GM12891 (cell line): ENCODE data around the gene CEP41. TPM values are rescaled to one million over a fixed set of nuclear protein-coding genes. Genes with fewer than 3 reads are reported as not detected.

Experiments used
- DNase-seq: peaks from one replicate; pipeline ENCODE4 v3.0.0; 2011; ENCODE audit warnings: low spot score; ENCODE audit not compliant: insufficient read length
- FAIRE-seq: peaks from 2 replicates; lab custom pipeline; 2011; peaks lifted over from hg19 to GRCh38; lab: Jason Lieb, UNC
- PAX5 ChIP-seq: IDR thresholded peaks from 2 replicates; pipeline ENCODE4 v1.6.1; 2011; ENCODE audit warnings: low read length, moderate library complexity, mild to moderate bottlenecking; ENCODE audit not compliant: insufficient read depth, severe bottlenecking
- POLR2A ChIP-seq: IDR thresholded peaks from 2 replicates; pipeline ENCODE4 v1.6.1; 2011; ENCODE audit warnings: low read depth, low read length, control low read depth
- POLR2AphosphoS5 ChIP-seq: IDR thresholded peaks from 2 replicates; pipeline ENCODE4 v1.6.1; 2011; ENCODE audit warnings: low read depth, low read length, control low read depth
- POU2F2 ChIP-seq: IDR thresholded peaks from 2 replicates; pipeline ENCODE4 v1.6.1; 2011; ENCODE audit warnings: low read depth, mild to moderate bottlenecking, control low read depth, low read length, moderate library complexity
- SPI1 ChIP-seq: IDR thresholded peaks from 2 replicates; pipeline ENCODE4 v1.6.1; 2011; ENCODE audit warnings: low read depth, low read length, control low read depth
- TAF1 ChIP-seq: IDR thresholded peaks from 2 replicates; pipeline ENCODE4 v1.6.1; 2011; ENCODE audit warnings: low read depth, low read length, control low read depth
- polyA plus RNA-seq: library from polyadenylated mRNA; unstranded; fragments of >200 nt; gene quantifications from one replicate; pipeline ENCODE4 v1.2.1, GENCODE V29; 2012; ENCODE audit warnings: low read depth, missing spikeins, inconsistent platforms; ENCODE audit not compliant: missing spikeins

The CEP41 gene
- polyA plus RNA-seq = 7.8 TPM

GRCh38 chr7:130440527-130441365 is at the start of gene CEP41:
TSS of gene CEP41 (minus strand) at chr7:130441016. CDS start at chr7:130440966, 50 bp downstream.
- TF ChIP-seq SPI1 = no peak
- peak; percentile 28; the same call in 1 of the 2 replicates for TF ChIP-seq POLR2A
- DNase-seq = peak; percentile 90
- peak; percentile 82 for FAIRE-seq

- FAIRE-seq = no peak
- TF ChIP-seq POU2F2 (no peak), PAX5 (no peak), SPI1 (no peak), POLR2A (no peak), TAF1 (no peak), POLR2AphosphoS5 (no peak)
- DNase-seq = no peak
Observed at GRCh38 chr7:130490311-130490791, 49.5 kb upstream of the CEP41 start.

GRCh38 chr7:130489140-130489983 is 48.5 kb upstream of the CEP41 start:
- no peak for FAIRE-seq
- DNase-seq = no peak
- TF ChIP-seq POLR2A = no peak
- no peak for TF ChIP-seq SPI1
- TF ChIP-seq TAF1 = no peak
- TF ChIP-seq POU2F2 = no peak
- TF ChIP-seq PAX5 = no peak
- no peak for TF ChIP-seq POLR2AphosphoS5

- no peak for FAIRE-seq
- no peak for TF ChIP-seq POLR2AphosphoS5
- TF ChIP-seq SPI1 = no peak
- no peak for TF ChIP-seq TAF1
- DNase-seq = no peak
Observed at GRCh38 chr7:130488392-130489139, 47.8 kb upstream of the CEP41 start.

GRCh38 chr7:130486954-130487436 is 46.2 kb upstream of the CEP41 start:
- TF ChIP-seq POLR2A = no peak
- TF ChIP-seq POU2F2 = no peak
- TF ChIP-seq SPI1 = no peak
- TF ChIP-seq PAX5 = no peak
- TF ChIP-seq POLR2AphosphoS5 = no peak
- no peak for TF ChIP-seq TAF1
- peak; percentile 45 for FAIRE-seq
- no peak for DNase-seq

- FAIRE-seq (peak; percentile 26), DNase-seq (no peak)
- TF ChIP-seq POLR2AphosphoS5 (no peak), POU2F2 (no peak)
Observed at GRCh38 chr7:130486114-130486953, 45.5 kb upstream of the CEP41 start.

- TF ChIP-seq PAX5 (no peak), SPI1 (no peak), POLR2AphosphoS5 (no peak), TAF1 (no peak), POLR2A (no peak), POU2F2 (no peak)
- DNase-seq (no peak), FAIRE-seq (no peak)
Observed at GRCh38 chr7:130485734-130486113, 44.9 kb upstream of the CEP41 start.

GRCh38 chr7:130483031-130483430 is 42.2 kb upstream of the CEP41 start:
- FAIRE-seq (no peak), DNase-seq (no peak)
- TF ChIP-seq POLR2AphosphoS5 (no peak), POLR2A (no peak), TAF1 (no peak), SPI1 (no peak), PAX5 (no peak), POU2F2 (no peak)

GRCh38 chr7:130481898-130482297 is 41.1 kb upstream of the CEP41 start:
- FAIRE-seq (no peak), DNase-seq (no peak)
- TF ChIP-seq PAX5 (no peak), TAF1 (no peak), SPI1 (no peak), POU2F2 (no peak), POLR2AphosphoS5 (no peak), POLR2A (no peak)
